Measurements from ENCODE around the gene TSHZ2.

DNA sequence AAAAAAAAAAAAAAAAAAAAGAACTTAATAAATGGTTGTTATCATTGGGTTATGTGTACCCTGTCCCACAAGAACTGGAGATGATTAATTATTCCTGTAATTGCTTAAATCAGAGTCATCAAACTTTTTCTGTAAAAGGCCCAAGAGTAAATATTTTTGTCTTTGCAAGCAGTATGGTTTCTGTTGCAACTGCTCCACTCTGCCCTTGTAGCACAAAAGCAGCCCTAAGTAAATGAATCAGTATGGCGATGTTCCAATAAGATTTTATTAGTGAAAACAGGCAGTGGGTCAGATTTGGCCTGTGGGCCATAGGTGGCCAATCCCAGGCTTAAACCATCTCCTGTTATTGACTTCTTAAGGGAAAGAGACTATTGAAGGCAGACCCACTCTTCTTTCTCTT lies 252.7 kb downstream of the TSHZ2 start:
- TF ChIP-seq, protein P1, sequence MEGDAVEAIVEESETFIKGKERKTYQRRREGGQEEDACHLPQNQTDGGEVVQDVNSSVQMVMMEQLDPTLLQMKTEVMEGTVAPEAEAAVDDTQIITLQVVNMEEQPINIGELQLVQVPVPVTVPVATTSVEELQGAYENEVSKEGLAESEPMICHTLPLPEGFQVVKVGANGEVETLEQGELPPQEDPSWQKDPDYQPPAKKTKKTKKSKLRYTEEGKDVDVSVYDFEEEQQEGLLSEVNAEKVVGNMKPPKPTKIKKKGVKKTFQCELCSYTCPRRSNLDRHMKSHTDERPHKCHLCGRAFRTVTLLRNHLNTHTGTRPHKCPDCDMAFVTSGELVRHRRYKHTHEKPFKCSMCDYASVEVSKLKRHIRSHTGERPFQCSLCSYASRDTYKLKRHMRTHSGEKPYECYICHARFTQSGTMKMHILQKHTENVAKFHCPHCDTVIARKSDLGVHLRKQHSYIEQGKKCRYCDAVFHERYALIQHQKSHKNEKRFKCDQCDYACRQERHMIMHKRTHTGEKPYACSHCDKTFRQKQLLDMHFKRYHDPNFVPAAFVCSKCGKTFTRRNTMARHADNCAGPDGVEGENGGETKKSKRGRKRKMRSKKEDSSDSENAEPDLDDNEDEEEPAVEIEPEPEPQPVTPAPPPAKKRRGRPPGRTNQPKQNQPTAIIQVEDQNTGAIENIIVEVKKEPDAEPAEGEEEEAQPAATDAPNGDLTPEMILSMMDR (IDR thresholded peaks at IDR 0.05; ENCODE audit: low read depth, low read length), result no peak
- no peak for TF ChIP-seq EZH2phosphoT487 (IDR thresholded peaks at IDR 0.05; ENCODE audit: low read depth)
